ENCODE data around the gene C1QL3. TPM values are rescaled to one million over a fixed set of nuclear protein-coding genes. Genes with fewer than 3 reads are reported as not detected.

C1QL3 gene
- total and polyA plus RNA-seq, 10 of the 15 experiments (the other 5 are each of a cell fraction or from before 2014, with no cell fraction given) = 0.03 to 1.2 (median 0.50) TPM

- 95% methylated on average over 1 of the region's 1 CpG for WGBS (ENCODE audit: insufficient coverage, insufficient replicate concordance, low lambda C conversion rate, missing lambda C conversion rate)
- no TSS peak for BruUV-seq (replicated peaks)
- Histone ChIP-seq H3K79me2 (ENCODE audit: control insufficient read depth, insufficient read depth, low read length) (no peaks in the 10 kb centered on the region), H3K9ac (ENCODE audit: control insufficient read depth, insufficient read depth, low read length) (no peak overlapping the region), H3K9me3 (replicated peaks; ENCODE audit: control insufficient read depth, insufficient read depth, low read length) (no peaks in the 10 kb centered on the region), H2AFZ (ENCODE audit: control insufficient read depth, low read depth, low read length) (no peak overlapping the region), H3K4me3 (no peak overlapping the region), H4K20me1 (ENCODE audit: control insufficient read depth, insufficient read depth) (no peaks in the 10 kb centered on the region), H3K27me3 (replicated peaks in 1 of 2; ENCODE audit: control insufficient read depth in 2 of 2, insufficient read depth in 2 of 2, low read length in 1 of 2) (no peaks in the 10 kb centered on the region), H3K4me1 (ENCODE audit: control insufficient read depth, insufficient read depth, low read length) (no peaks in the 10 kb centered on the region), H3K4me2 (ENCODE audit: control insufficient read depth, insufficient read depth) (no peak overlapping the region), H3K27ac (ENCODE audit: control insufficient read depth, insufficient read depth) (no peak overlapping the region), H3K36me3 (ENCODE audit: control insufficient read depth in 2 of 2, insufficient read depth in 2 of 2, low read length in 1 of 2) (no peaks in the 10 kb centered on the region)
- SMC1A ChIA-PET (ENCODE audit: uncharacterized antibody, unreplicated experiment) = no interaction called here
- in situ Hi-C loops (cut with MboI) (no loop called here), intact Hi-C loops (cut with micrococcal nuclease; ENCODE audit: unreplicated experiment) (no loop called here)
- CTCF ChIA-PET = interaction anchor here (1.0 kb wide), 1 partner anchor 602 kb away, joined by 3 read pairs; no protein-coding TSS in a partner anchor
- RAD21 ChIA-PET (ENCODE audit: unreplicated experiment) = no interaction called here
- POLR2A ChIA-PET = no interaction called here
- FAIRE-seq (no peak), ATAC-seq (no peak), DNase-seq (ENCODE audit: low read depth, low spot score) (no peak)
- TF ChIP-seq SREBF1 (IDR thresholded peaks at IDR 0.05; ENCODE audit: low read length) (no peak), REST (IDR thresholded peaks at IDR 0.05; ENCODE audit: low read depth, low read length) (no peak)
These were observed 16.5 kb downstream of the C1QL3 start for GRCh38 chr10:16505161-16505560.

- POLR2A ChIA-PET = no interaction called here
- H3K4me1 ChIP-seq (ENCODE audit: control insufficient read depth, insufficient read depth, low read length) = no peaks in the 10 kb centered on the region
- intact Hi-C loops (cut with micrococcal nuclease; ENCODE audit: unreplicated experiment) = no loop called here
- no peak for TF ChIP-seq SREBF1 (IDR thresholded peaks at IDR 0.05; ENCODE audit: low read length)
- TF ChIP-seq CBX5 (IDR thresholded peaks at IDR 0.05; ENCODE audit: low read depth) = no peak
- TF ChIP-seq SREBF2 (IDR thresholded peaks at IDR 0.05; ENCODE audit: low read length) = no peak
- no peak for TF ChIP-seq BCL11A (IDR thresholded peaks at IDR 0.05; ENCODE audit: low read depth, low read length)
- TF ChIP-seq CUX1 (IDR thresholded peaks at IDR 0.05; ENCODE audit: insufficient replicate concordance, low read depth, low read length) = no peak
- no peak for TF ChIP-seq SRF (IDR thresholded peaks at IDR 0.05; ENCODE audit: low read depth in 2 of 2, low read length in 2 of 2)
- TF ChIP-seq IRF4 (IDR thresholded peaks at IDR 0.05; ENCODE audit: low read depth, low read length) = no peak
- no peak for TF ChIP-seq EGR1 (IDR thresholded peaks at IDR 0.05; ENCODE audit: borderline replicate concordance in 1 of 2, low read depth in 2 of 2, low read length in 2 of 2)
These were observed 23.8 kb downstream of the C1QL3 start for GRCh38 chr10:16497911-16498310.

More at GRCh38 chr10:16497911-16498310, 23.8 kb downstream of the C1QL3 start:
- no TSS peak for BruUV-seq (replicated peaks)
- Histone ChIP-seq H3K4me2 (ENCODE audit: control insufficient read depth, insufficient read depth) (no peak overlapping the region), H2AFZ (ENCODE audit: control insufficient read depth, low read depth, low read length) (no peak overlapping the region), H3K9me3 (replicated peaks; ENCODE audit: control insufficient read depth, insufficient read depth, low read length) (no peaks in the 10 kb centered on the region), H3K79me2 (ENCODE audit: control insufficient read depth, insufficient read depth, low read length) (no peaks in the 10 kb centered on the region), H3K9ac (ENCODE audit: control insufficient read depth, insufficient read depth, low read length) (no peak overlapping the region), H3K27ac (ENCODE audit: control insufficient read depth, insufficient read depth) (no peak overlapping the region), H4K20me1 (ENCODE audit: control insufficient read depth, insufficient read depth) (no peaks in the 10 kb centered on the region), H3K4me3 (no peak overlapping the region), H3K36me3 (ENCODE audit: control insufficient read depth in 2 of 2, insufficient read depth in 2 of 2, low read length in 1 of 2) (no peaks in the 10 kb centered on the region; a peak in 1 of 4 replicates), H3K27me3 (replicated peaks in 1 of 2; ENCODE audit: control insufficient read depth in 2 of 2, insufficient read depth in 2 of 2, low read length in 1 of 2) (no peaks in the 10 kb centered on the region)
- ChIA-PET RAD21 (ENCODE audit: unreplicated experiment) (no interaction called here), SMC1A (ENCODE audit: uncharacterized antibody, unreplicated experiment) (no interaction called here), CTCF (interaction anchor here (1.7 kb wide), 1 partner anchor 280 kb away, joined by 5 read pairs; no protein-coding TSS in a partner anchor)
- no peak for ATAC-seq
- FAIRE-seq = no peak
- no peak for DNase-seq (ENCODE audit: low read depth, low spot score)
- 98% methylated on average over 4 of the region's 4 CpGs for WGBS (ENCODE audit: insufficient coverage, insufficient replicate concordance, low lambda C conversion rate, missing lambda C conversion rate)
- in situ Hi-C loops (cut with MboI) = no loop called here

Measured in GM12878 (cell line).